Right hindlimb (tissue), 1 donor: ENCODE data around the gene SH3TC1.

Source experiments
- DNase-seq: peaks from one replicate; pipeline ENCODE4 v3.0.0-alpha.2; 2018

The SH3TC1 gene

GRCh38 chr4:8267077-8267476 is 68.0 kb downstream of the SH3TC1 start:
- no peak for DNase-seq

DNA sequence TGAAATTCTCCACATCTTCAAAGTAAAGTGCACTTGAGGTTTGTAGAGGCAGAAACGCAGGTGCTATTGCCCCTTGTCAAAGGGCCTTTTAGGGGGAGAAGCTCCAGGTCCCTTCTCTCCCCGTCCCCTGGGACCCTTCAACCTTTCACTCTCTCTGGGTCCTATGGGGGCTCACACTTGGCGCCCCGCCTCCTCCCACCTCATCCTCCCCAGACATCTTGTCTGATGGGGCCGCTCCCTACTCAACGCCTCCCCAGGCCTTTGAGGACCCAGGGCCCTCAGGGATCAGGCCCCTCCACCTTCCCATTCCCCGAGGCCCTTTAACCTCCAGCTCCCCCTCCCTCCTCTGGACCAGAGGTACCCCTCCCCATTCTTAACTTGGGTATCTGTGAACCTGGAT is 69.1 kb downstream of the SH3TC1 start:
- no peak for DNase-seq

DNA sequence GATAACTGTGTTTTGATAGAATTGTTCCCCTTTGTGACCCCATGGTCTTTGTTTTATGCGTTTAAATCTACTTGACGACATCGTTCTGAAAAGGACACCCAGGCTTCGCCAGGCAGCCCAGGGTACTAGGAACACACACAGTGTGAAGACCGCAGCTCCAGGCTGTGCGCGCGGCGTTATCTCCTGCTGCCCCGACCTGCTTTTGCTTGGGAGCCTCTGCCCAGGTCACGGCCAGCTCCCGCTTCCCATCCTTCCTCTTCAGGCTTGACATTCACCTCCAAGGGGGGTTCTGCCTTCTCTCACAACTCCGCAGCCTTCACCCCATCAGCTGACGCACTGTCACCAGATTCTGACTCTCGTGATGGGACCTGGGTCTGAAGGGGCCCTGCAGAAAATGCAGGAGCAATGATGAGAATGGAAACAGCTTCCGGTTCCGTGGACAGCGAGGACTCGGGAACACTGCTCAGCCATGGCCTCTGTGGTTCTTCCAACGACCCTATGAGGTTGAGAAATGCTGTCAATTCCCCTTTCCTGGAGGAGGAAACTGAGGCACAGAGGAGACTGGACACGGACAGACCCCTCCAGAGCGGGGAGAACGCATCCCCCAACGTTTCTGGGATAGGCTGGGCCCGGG is 69.9 kb downstream of the SH3TC1 start:
- DNase-seq: no peak

- peak; percentile 85 for DNase-seq
Observed at GRCh38 chr4:8269535-8270417, 70.7 kb downstream of the SH3TC1 start, which contains the start of gene HTRA3. TSS of gene HTRA3 (plus strand) at chr4:8269754. CDS start at chr4:8269969, 215 bp downstream.

DNA sequence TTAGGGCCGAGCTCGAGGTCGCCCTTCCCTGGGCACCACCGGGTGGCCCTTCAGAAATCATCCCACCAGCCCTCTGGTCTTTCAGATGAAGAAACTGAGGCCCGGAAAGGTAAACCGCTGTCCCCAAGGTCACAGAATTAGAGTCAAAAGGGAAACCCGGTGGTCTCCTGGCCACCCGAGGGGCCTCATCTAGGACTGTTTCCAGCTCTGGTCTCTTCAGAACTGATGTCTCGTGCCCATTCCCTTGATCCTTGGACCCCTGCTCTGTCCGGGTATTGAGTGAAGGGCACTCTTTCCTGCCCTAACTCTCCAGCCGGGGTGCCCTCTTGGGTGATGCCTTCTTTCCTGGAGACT is 71.3 kb downstream of the SH3TC1 start:
- no peak for DNase-seq

DNA sequence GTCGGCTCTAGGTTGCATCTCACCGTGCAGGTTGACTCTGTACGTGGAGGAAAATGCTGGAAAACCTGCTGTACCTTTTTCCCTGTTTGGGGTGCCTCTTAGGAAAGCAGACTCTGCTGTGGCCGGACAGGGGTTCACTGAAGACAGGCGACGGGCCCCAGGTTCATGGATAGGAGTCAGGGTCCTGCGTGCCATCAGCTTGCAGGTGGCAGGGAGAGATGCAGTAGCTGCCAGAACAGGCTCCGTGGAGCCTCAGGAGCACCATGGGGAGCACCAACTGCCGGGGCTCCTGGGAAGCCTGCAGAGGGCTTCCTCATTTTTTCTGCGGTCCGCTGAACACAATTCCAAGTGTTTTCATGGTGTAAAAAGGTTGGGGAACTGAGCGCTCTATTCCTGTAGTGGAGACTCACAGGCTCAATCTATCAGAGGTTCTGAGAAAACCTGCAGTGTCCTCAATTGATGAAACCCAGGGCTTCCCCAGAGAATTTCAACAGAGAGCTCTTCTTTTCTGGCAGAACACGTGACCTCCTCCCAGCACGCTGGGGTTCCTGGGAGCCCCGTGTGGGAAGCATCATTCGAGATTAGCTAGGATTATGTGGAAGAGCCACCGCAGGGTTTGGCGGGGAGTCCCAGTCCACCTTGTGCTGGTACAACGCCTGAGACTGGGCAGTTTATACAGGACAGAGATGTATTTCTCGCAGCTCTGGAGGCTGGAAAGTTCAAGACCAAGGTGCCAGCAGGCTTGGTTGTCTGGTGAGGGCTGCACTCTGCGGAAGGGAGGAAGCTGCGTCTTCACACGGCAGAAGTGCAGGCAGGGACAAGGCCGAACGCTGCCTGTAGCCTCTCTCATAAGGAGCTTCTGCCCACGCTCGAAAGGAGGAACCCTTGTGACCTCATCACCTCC is 72.1 kb downstream of the SH3TC1 start:
- no peak for DNase-seq

DNA sequence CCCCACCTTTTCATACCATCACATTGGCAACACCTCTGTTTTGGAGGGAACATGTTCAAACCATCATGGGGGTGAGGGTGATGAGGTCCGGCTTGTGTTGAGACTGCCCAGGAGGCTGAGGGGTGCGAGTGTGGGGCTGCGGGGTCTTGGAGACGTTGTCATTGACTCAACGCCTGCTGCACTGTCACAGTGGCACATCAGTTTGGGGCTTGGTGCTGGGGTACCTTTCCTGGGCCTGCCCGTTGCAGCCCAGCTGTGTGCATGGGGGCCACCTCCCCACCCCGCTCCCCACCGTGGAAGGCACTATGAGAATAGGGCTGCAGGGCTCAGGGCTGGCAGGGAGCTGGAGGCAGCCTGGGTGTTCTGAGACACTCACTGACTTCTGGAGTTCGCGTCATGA is 72.7 kb downstream of the SH3TC1 start:
- no peak for DNase-seq

- DNase-seq: no peak
Observed at GRCh38 chr4:8272472-8273428, 73.7 kb downstream of the SH3TC1 start.

DNA sequence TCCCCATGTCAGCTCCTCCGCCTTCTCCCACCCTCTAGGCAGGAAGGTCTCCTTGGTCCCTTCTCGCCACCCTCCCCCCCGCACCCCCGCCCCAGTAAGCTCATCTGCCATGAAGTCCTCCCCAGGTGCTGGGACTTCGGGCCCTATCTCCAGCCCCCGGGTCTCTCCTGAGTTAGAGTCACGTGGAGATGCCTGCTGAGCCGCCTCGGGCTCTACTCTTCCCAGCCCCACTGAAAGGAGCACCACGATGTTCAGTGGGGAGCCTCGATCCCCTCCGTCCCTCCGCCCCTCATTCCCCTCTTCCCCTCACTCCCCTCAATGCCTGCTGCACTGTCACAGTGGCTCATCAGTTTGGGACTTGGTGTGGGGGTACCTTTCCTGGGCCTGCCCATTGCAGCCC is 74.4 kb downstream of the SH3TC1 start:
- no peak for DNase-seq

DNA sequence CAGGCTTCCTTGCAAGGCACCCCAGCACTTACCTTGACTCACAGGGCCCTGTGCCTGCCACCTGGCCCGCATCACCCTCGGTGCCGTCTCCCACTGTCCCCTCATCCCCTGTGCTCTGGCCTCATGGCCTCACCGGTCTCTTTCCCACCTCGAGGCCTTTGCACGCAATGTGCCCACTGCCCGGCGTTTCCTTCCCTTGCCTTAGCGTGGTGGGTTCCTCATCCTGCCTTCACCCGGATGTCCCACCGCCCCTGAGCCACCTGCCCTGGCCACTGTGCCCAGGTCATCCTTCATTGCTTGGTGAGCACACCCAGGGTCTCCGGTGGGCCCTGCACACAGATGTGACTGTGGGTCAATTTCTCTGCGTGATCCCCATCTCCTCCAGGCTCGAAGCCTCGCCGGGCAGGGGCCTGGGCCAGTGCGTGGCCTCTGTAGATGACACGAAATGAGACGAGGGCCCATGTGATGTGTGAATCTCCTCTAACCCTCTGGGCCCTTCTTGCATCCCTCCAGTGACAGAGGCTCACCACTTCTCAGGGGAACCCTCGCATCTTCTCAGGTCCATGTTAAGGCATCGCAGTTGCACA is 75.1 kb downstream of the SH3TC1 start:
- no peak for DNase-seq

DNA sequence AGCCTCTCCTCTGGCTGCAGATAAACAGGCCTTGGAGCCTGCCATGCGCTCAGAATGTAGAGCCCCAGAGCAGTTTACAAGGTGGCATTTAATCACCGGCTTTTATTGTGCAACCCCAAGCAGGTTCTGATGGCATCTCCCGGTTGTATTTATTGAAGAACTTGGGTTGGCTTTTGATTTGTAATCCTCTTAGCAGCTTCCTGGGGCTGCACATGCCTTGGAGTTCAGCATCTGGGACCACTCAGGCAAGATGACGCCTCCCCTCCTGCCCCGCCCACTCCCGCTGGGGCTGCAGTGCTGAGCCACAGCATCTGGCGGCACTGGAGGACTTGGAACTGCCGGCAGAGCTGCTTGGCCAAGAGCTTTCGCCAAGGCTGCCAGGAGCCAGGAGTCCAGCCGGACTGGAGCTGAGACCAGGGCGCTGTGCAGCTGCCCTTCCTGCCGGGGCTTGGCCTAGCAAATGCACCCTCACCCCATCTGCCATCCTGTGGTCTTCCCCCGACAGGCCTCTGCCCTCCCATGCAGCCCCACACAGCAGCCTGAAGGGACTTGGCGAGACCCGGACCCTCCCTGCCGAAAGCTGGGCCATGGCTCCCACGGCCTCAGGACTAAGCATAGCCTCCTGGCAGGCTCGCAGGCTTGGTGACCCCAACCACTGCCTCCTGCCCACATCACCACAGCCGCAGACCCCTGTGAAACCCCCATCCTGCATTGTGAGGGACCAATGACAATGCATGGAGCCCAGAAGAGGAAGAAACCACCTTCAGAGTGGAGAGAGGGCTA is 75.9 kb downstream of the SH3TC1 start:
- DNase-seq: peak; percentile 96

- no peak for DNase-seq
Observed at GRCh38 chr4:8275548-8275910, 76.4 kb downstream of the SH3TC1 start.

DNA sequence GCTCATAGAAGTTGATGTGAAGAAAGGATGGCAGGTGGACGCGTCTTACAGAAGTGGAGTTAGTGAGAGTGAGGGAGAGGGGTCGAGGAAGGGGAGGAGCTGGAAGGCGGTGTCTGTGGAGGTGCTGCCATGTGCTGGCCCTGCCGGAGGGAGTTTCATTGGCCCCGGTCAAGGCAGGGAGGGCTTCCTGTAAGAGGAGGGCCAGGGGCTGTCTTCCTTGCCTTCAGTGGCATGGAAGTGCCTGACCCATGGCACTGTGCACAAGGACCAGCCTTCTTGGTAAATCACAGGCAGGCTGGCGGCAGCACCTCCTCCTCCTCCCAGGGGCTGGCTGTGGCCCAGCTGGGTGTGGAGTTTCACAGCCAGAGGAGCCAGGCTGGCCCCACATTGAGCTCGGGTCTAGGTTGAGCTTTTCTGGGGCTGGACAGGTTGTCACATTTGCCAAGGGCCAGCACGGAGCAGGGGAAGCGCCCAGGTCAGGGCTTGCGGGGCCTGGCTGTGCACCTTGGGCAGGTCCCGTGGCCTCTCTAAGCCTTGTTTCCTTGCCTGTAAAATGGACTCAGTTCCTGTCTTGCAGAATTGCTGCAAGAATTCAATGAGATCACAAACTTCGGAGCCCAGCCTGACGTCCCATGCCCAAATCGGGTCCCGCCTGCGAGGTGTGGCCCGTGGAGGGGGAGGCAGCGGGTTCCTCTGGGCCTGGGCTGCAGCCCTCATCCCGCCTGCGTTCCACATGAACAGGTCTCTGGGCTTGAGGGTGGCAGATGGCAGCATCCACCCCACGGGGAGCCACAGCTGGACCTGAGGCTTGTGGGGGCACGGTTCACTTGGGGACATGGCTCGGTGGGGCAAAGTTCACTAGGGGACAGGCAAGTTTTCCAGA is 77.5 kb downstream of the SH3TC1 start:
- DNase-seq: peak; percentile 72

- peak; percentile 18 for DNase-seq
Observed at GRCh38 chr4:8277356-8278008, 78.4 kb downstream of the SH3TC1 start.

DNA sequence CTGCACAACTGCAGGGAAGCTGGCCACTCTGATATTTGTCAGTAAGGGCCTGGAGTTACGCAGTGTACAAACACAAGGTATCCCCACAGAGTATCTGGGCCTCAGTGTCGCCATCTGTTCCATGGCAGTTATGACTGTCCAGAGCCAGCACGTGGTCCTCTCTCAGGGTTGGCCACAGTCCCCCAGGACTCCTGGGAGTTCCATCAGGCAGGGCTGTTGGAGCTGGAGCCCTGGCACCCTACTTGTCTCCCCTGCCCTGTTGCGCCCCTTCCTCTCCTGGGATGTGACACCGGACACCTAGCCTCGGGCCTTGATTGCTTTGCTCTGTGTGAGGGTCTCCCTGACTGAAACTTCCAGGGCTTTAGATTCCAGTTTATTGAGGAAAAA is 78.9 kb downstream of the SH3TC1 start:
- DNase-seq: no peak

DNA sequence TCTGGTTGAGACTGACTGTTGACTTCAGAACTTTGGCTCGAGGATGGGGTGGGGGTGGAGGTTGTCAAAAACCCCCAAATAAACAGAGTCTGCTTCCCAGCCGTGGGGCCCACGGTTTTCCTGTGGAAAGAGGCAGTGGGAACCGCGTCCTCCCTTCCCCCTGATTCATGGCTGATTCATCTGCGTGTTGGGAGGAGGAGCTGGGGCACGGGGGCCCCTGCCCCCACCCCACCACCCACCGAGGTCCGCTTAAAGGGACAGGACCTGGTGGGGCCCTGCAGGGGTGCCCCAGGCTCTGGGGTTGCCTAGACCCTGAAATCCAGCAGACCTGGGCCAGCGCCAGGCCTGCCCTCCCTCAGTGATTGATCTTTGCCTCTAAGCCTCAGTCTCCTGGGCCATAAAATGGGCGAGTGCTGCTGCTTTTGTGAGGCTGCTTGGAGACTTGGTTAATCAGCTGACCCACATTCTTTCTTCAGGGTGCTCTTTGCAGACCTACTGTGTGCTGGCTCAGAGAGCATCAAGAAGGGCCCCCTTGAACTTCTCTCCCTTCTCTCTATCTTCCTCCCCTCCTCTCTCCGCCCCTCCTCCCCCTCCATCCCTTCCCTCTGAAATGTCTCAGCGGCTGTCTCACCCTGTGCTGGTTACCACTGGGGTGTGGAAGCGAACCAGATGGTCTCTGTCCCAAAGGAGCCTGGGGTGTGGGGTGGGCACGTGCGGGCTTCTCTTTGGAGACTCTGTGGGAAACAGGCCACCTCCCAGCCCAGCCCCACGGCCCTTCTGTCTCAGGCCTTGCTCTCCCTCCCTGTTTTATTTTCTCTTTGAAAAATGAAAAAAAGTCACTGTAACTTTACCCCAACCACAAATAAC is 79.6 kb downstream of the SH3TC1 start:
- peak; percentile 86 for DNase-seq

DNA sequence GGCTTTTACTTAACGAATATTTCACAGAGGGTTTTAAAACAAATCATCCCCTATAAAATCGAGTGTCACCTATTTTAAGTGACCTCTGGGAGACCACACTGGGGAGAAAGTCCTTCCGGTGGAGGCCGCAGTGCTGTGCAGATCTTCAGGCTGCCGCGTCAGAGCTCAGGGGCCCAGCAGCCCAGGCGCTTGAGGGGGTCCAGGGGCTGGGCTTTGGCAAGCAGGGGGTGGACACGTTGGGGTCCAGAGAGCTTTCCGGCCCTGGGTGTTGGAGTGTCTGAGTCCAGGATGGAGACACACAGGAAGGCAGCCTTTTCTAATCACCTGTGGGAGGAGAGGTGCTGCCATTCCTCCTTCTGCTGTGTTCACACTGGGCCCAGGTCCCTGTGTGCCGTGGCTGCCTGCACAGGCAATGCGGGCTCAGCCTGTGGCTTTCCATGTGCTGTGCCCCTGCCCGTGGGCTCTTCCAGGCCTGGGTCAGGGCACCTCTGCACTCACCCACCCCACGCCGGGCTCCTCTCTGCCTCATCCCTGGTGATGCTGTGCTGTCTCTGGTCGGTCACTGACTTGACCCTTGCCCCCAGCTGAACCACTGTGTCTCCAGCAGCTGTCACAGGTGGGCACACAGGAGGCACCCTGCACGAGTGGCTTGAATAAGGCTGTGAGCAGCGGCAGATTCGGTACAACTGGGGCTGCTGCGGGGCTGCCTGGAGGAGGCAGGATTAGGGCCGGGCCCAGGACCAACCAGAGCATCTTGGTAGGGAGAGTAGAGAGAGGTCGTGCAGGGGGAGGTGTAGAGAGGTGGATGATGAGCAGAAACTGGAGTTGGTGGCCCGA is 80.4 kb downstream of the SH3TC1 start:
- DNase-seq: peak; percentile 35
